GM12878 (cell line): Measurements from ENCODE around the gene MT1E. TPM values are rescaled to one million over a fixed set of nuclear protein-coding genes. Genes with fewer than 3 reads are reported as not detected.

Experiments
- ATAC-seq: fragments of 200-7000 bp; cut with Tn5 transposase; 3 replicates; pipeline ENCODE4 v1.9.1; 2020; ENCODE audit warnings: mild to moderate bottlenecking, moderate library complexity
- BruUV-seq: library from RNA; stranded (reverse); fragments of 400-500 nt; replicated peaks from 2 replicates; lab custom pipeline; 2021; lab: Mats Ljungman, UMichigan
- CTCF ChIA-PET: fragments of 300-600 bp; sonication (Branson Sonifier 250); formaldehyde crosslinking; extraction: SDS; loops from one replicate; lab custom pipeline; 2021; ENCODE audit warnings: inconsistent platforms; lab: Yijun Ruan, JAX
- POLR2A ChIA-PET: fragments of 350-600 bp; formaldehyde crosslinking; extraction: SDS; loops from one replicate; lab custom pipeline; 2021; ENCODE audit warnings: inconsistent platforms; lab: Charles Lee
- RAD21 ChIA-PET: fragments of 300-600 bp; sonication (Branson Sonifier 250); formaldehyde crosslinking; loops from one replicate; lab custom pipeline; 2023; ENCODE audit warnings: antibody characterized with exemption; ENCODE audit not compliant: unreplicated experiment; lab: Charles Lee
- SMC1A ChIA-PET: fragments of 300-600 bp; sonication (Branson Sonifier 250); formaldehyde crosslinking; loops from one replicate; lab custom pipeline; 2023; ENCODE audit not compliant: unreplicated experiment, uncharacterized antibody; lab: Charles Lee
- DNase-seq: peaks from one replicate; pipeline ENCODE4 v3.0.0-alpha.2; 2011; ENCODE audit warnings: low read depth, low spot score
- FAIRE-seq: peaks from 3 replicates; lab custom pipeline; 2011; peaks lifted over from hg19 to GRCh38; lab: Jason Lieb, UNC
- H2AFZ ChIP-seq: 2 replicates; pipeline ENCODE4 v1.6.0; 2011; ENCODE audit warnings: low read depth, low read length, control low read depth; ENCODE audit not compliant: control insufficient read depth
- H3K27ac ChIP-seq: 2 replicates; pipeline ENCODE4 v1.5.1; 2011; ENCODE audit warnings: control low read depth; ENCODE audit not compliant: control insufficient read depth, insufficient read depth
- H3K27me3 ChIP-seq, 2 experiments: replicated peaks in 1 of 2; 2 replicates each; pipeline versions ENCODE4 v1.6.0 to v1.6.1; 2011; ENCODE audit warnings: low read length in 1 of 2; ENCODE audit not compliant: control insufficient read depth in 2 of 2, insufficient read depth in 2 of 2
- H3K36me3 ChIP-seq, 2 experiments: 2 replicates each; pipeline ENCODE4 v1.5.1; 2011; ENCODE audit warnings: low read length in 1 of 2; ENCODE audit not compliant: control insufficient read depth in 2 of 2, insufficient read depth in 2 of 2
- H3K4me1 ChIP-seq: 2 replicates; pipeline ENCODE4 v1.6.1; 2011; ENCODE audit warnings: mild to moderate bottlenecking, low read length, moderate library complexity, mixed read lengths; ENCODE audit not compliant: control insufficient read depth, insufficient read depth
- H3K4me2 ChIP-seq: 2 replicates; pipeline ENCODE4 v1.6.0; 2011; ENCODE audit warnings: control low read depth; ENCODE audit not compliant: control insufficient read depth, insufficient read depth
- H3K4me3 ChIP-seq: fragments of 200-600 bp; sonication (generic); 2 replicates; pipeline ENCODE4 v1.5.1; 2016
- H3K79me2 ChIP-seq: 2 replicates; pipeline ENCODE4 v1.6.0; 2011; ENCODE audit warnings: low read length; ENCODE audit not compliant: control insufficient read depth, insufficient read depth
- H3K9ac ChIP-seq: 2 replicates; pipeline ENCODE4 v1.8.0; 2011; ENCODE audit warnings: low read length, control low read depth, mixed read lengths; ENCODE audit not compliant: control insufficient read depth, insufficient read depth
- H3K9me3 ChIP-seq: replicated peaks from 3 replicates; pipeline ENCODE4 v1.5.1; 2011; ENCODE audit warnings: mild to moderate bottlenecking, low read length; ENCODE audit not compliant: control insufficient read depth, insufficient read depth
- H4K20me1 ChIP-seq: 2 replicates; pipeline ENCODE4 v1.6.0; 2011; ENCODE audit not compliant: control insufficient read depth, insufficient read depth
- BACH1 ChIP-seq: fragments of 450-650 bp; IDR thresholded peaks from 2 replicates; pipeline ENCODE4 v1.6.1; 2017; ENCODE audit warnings: mild to moderate bottlenecking, borderline replicate concordance
- BCL11A ChIP-seq: IDR thresholded peaks from 2 replicates; pipeline ENCODE4 v1.6.1; 2011; ENCODE audit warnings: low read depth, low read length
- BCLAF1 ChIP-seq: fragments of 450-650 bp; IDR thresholded peaks from 2 replicates; pipeline ENCODE4 v1.6.1; 2017; ENCODE audit warnings: antibody characterized with exemption, mild to moderate bottlenecking, moderate library complexity
- CREM ChIP-seq: IDR thresholded peaks from 2 replicates; pipeline ENCODE4 v1.6.1; 2014; ENCODE audit warnings: antibody characterized with exemption, low read depth
- DPF2 ChIP-seq: fragments of 450-650 bp; IDR thresholded peaks from 2 replicates; pipeline ENCODE4 v1.6.1; 2017; ENCODE audit warnings: mild to moderate bottlenecking
- ELK1 ChIP-seq: IDR thresholded peaks from 2 replicates; pipeline ENCODE4 v1.6.1; 2012; ENCODE audit warnings: low read depth, low read length, improper control_type of control experiment
- ESRRA ChIP-seq: IDR thresholded peaks from 2 replicates; pipeline ENCODE4 v1.6.1; 2012; ENCODE audit warnings: mild to moderate bottlenecking, low read length, improper control_type of control experiment
- LARP7 ChIP-seq: fragments of 450-650 bp; IDR thresholded peaks from 2 replicates; pipeline ENCODE4 v1.6.1; 2017; ENCODE audit warnings: mild to moderate bottlenecking
- MEF2B ChIP-seq: fragments of 450-650 bp; IDR thresholded peaks from 2 replicates; pipeline ENCODE4 v1.6.1; 2018; ENCODE audit warnings: mild to moderate bottlenecking, moderate library complexity; ENCODE audit not compliant: partially characterized antibody, poor library complexity, severe bottlenecking
- MYC ChIP-seq: IDR thresholded peaks from 2 replicates; pipeline ENCODE4 v1.6.1; 2011; ENCODE audit warnings: mild to moderate bottlenecking, low read length, moderate library complexity, inconsistent platforms; ENCODE audit not compliant: insufficient read depth, insufficient replicate concordance, insufficient read length, severe bottlenecking
- NFIC ChIP-seq: IDR thresholded peaks from 2 replicates; pipeline ENCODE4 v1.6.1; 2012; ENCODE audit warnings: low read depth, mild to moderate bottlenecking, inconsistent platforms, low read length, moderate library complexity
- PBX3 ChIP-seq: IDR thresholded peaks from 2 replicates; pipeline ENCODE4 v1.6.1; 2011; ENCODE audit warnings: mild to moderate bottlenecking, low read depth, low read length, moderate library complexity; ENCODE audit not compliant: insufficient replicate concordance
- RAD21 ChIP-seq: IDR thresholded peaks from 2 replicates; pipeline ENCODE4 v1.6.1; 2011; ENCODE audit warnings: mild to moderate bottlenecking, low read depth, low read length, moderate library complexity; ENCODE audit not compliant: insufficient read depth
- RAD51 ChIP-seq: fragments of 450-650 bp; IDR thresholded peaks from 2 replicates; pipeline ENCODE4 v1.6.1; 2016; ENCODE audit warnings: moderate library complexity, mild to moderate bottlenecking, inconsistent platforms
- SMAD1 ChIP-seq: fragments of 450-650 bp; IDR thresholded peaks from 2 replicates; pipeline ENCODE4 v1.6.1; 2018; ENCODE audit warnings: mild to moderate bottlenecking, low read depth; ENCODE audit not compliant: partially characterized antibody
- SRF ChIP-seq, 2 experiments: IDR thresholded peaks; 2 replicates each; pipeline ENCODE4 v1.6.1; 2011; ENCODE audit warnings: low read depth in 2 of 2, low read length in 2 of 2, mild to moderate bottlenecking in 1 of 2, moderate library complexity in 1 of 2
- TCF12 ChIP-seq: IDR thresholded peaks from 2 replicates; pipeline ENCODE4 v1.6.1; 2011; ENCODE audit warnings: low read depth, mild to moderate bottlenecking, low read length
- ZNF24 ChIP-seq: fragments of 450-650 bp; IDR thresholded peaks from 2 replicates; pipeline ENCODE4 v1.6.1; 2017; ENCODE audit warnings: antibody characterized with exemption, mild to moderate bottlenecking
- ZNF384 ChIP-seq: IDR thresholded peaks from 2 replicates; pipeline ENCODE4 v1.6.1; 2012; ENCODE audit warnings: low read depth, mild to moderate bottlenecking, low read length, improper control_type of control experiment, borderline replicate concordance
- WGBS: methylation state at CpG from one replicate; pipeline ENCODE4 v1.1.6; 2016; ENCODE audit warnings: low lambda C conversion rate; ENCODE audit not compliant: insufficient replicate concordance, insufficient coverage; ENCODE audit errors: missing lambda C conversion rate; 5-methylcytosine and 5-hydroxymethylcytosine counted together
- in situ Hi-C: fragments of 300-500 bp; cut with MboI; formaldehyde crosslinking; loops from 9 replicates; pipeline ENCODE4 v1.14.3; 2018; ENCODE audit warnings: mixed read lengths
- intact Hi-C: fragments of 100-400 bp; cut with micrococcal nuclease; formaldehyde crosslinking; loops from one replicate; pipeline ENCODE4 v1.14.2; 2022; ENCODE audit not compliant: unreplicated experiment
- polyA plus RNA-seq, 11 experiments: library from polyadenylated mRNA; depleted of rRNA in 4 of 11; unstranded in 6 of 11; stranded (reverse) in 5 of 11; fragments of >200 nt; fragmentation: Nextera tagmentation in 4 of 11; fragmentation: Illumina TruSeq in 1 of 11; extraction: Ambion mirVana in 4 of 11; extraction: Trizol in 1 of 11; gene quantifications; 1 replicate in 1 of 11; 2 replicates in 10 of 11; pipeline versions ENCODE4 v1.2.1 to v1.2.3, GENCODE V29; 2011 to 2016; ENCODE audit warnings: inconsistent platforms in 2 of 11, missing spikeins in 2 of 11, low read depth in 1 of 11
- total RNA-seq, 4 experiments: library from RNA; depleted of rRNA in 3 of 4; stranded (reverse); fragments of >200 nt in 3 of 4; fragmentation: Illumina TruSeq in 1 of 4; extraction: Trizol in 1 of 4; gene quantifications; 2 replicates each; pipeline versions ENCODE4 v1.2.1 to v1.2.3, GENCODE V29; 2013 to 2021

Gene MT1E
- total and polyA plus RNA-seq, 10 of the 15 experiments (the other 5 are each of a cell fraction or from before 2014, with no cell fraction given) = 5.8 to 22.3 (median 16.5) TPM

- no peaks in the 10 kb centered on the region; a peak in 1 of 4 replicates for H3K27me3 ChIP-seq
- FAIRE-seq (peak; percentile 78), DNase-seq (peak; percentile 87), ATAC-seq (peak; percentile 66)
- ChIA-PET CTCF (interaction anchor here (1.0 to 10.0 kb wide), 5 partner anchors 9 to 92 kb away, joined by 4 to 77 read pairs (median 5); no protein-coding TSS in a partner anchor), RAD21 (interaction anchor here (1.3 to 4.6 kb wide), 6 partner anchors 15 to 91 kb away, joined by 3 to 23 read pairs (median 5); partner anchors contain the start of gene MT1E), POLR2A (interaction anchor here (1.2 to 1.7 kb wide), 4 partner anchors 16 to 73 kb away, joined by 3 to 6 read pairs (median 4); partner anchors contain the start of genes MT1E and MT1X), SMC1A (interaction anchor here (1.0 to 4.6 kb wide), 4 partner anchors 9 to 92 kb away, joined by 3 to 27 read pairs (median 8); no protein-coding TSS in a partner anchor)
- no peaks in the 10 kb centered on the region for H3K9me3 ChIP-seq
- intact Hi-C loops = loop anchor here (1.0 kb wide), 1 partner anchor 73 kb away; the partner anchor contains the start of gene MT1X
- in situ Hi-C loops = no loop called here
- no peak overlapping the region for H2AFZ ChIP-seq
- no TSS peak for BruUV-seq
- peak overlapping the region; percentile 50; the same call in 1 of the 2 replicates for H3K27ac ChIP-seq
- no peak overlapping the region for H3K9ac ChIP-seq
- H4K20me1 ChIP-seq = no peaks in the 10 kb centered on the region
- peak overlapping the region; percentile 82 for H3K4me2 ChIP-seq
- peaks cover 25% of the 10 kb centered on the region for H3K4me1 ChIP-seq
- no peaks in the 10 kb centered on the region for H3K79me2 ChIP-seq
- WGBS = 2% methylated on average over 6 of the region's 6 CpGs
- peak overlapping the region; percentile 70 for H3K4me3 ChIP-seq
- no peaks in the 10 kb centered on the region for H3K36me3 ChIP-seq
- peak; percentile 66 for TF ChIP-seq RAD51
- no peak for TF ChIP-seq RAD21
- TF ChIP-seq BCLAF1 = no peak
- no peak for TF ChIP-seq ESRRA
- no peak for TF ChIP-seq MYC
- TF ChIP-seq LARP7 = no peak
- TF ChIP-seq DPF2 = no peak; the same call in 1 of the 2 replicates
- TF ChIP-seq CREM = 0 out of 2 replicates have a peak, but pooled peaks have one; percentile 26
- TF ChIP-seq BCL11A = 0 out of 2 replicates have a peak, but pooled peaks have one; percentile 37
- TF ChIP-seq ZNF24 = peak; percentile 86
- TF ChIP-seq TCF12 = no peak
- TF ChIP-seq MEF2B = peak; percentile 92
- peak; percentile 54; the same call in 1 of the 2 replicates for TF ChIP-seq BACH1
- TF ChIP-seq SMAD1 = peak; percentile 96
- TF ChIP-seq ZNF384 = no peak
- no peak for TF ChIP-seq PBX3
- no peak for TF ChIP-seq ELK1
- peak; percentile 65; the same call in 1 of the 2 replicates for TF ChIP-seq NFIC
- TF ChIP-seq SRF (IDR thresholded peaks at IDR 0.05; ENCODE audit: low read depth in 2 of 2, low read length in 2 of 2) = no peak
These were observed 16.1 kb upstream of the MT1E start for GRCh38 chr16:56609463-56609921.
